Measurements from ENCODE around the gene MSGN1.

The MSGN1 gene

DNA sequence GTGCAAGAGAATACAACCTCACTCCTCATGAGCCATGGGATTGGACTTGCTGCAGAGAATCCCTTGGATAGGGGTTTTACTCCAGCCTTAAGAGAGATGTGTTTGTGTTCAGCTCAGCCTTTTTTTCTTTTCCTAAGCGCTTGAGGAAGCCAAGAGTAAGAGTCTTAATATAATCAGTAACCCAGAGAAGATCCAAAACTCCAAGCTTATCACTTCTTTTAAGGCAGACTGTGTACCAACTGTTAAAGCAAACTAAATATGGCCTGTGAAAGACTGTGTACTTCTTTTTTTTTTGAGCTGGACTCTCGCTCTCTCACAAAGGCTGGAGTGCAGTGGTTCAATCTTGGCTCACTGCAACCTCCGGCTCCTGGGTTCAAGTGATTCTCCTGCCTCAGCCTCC, 30.4 kb downstream of the MSGN1 start:
- ChIA-PET POLR2A (no interaction called here), CTCF (interaction anchor here (1.0 to 4.1 kb wide), 3 partner anchors 10 to 72 kb away, joined by 4 to 18 read pairs (median 8); no protein-coding TSS in a partner anchor)
- Histone ChIP-seq H3K27me3 (replicated peaks in 2 of 5; ENCODE audit: control insufficient read depth in 4 of 5, insufficient read depth in 5 of 5, low read length in 4 of 5) (peaks cover 0 to 10% (median 0%) of the 10 kb centered on the region in 5 experiments), H3K4me1 (ENCODE audit: control extremely low read depth in 1 of 4, control insufficient read depth in 4 of 4, insufficient read depth in 4 of 4, low read length in 3 of 4) (no peaks in the 10 kb centered on the region), H3K36me3 (ENCODE audit: control insufficient read depth in 4 of 4, insufficient read depth in 4 of 4, low read length in 3 of 4) (no peaks in the 10 kb centered on the region), H3K4me3 (ENCODE audit: control insufficient read depth in 1 of 7, extremely low read depth in 1 of 7, insufficient read depth in 4 of 7, low read depth in 2 of 7, low read length in 6 of 7) (no peak overlapping the region), H3K9me3 (ENCODE audit: control extremely low read depth in 1 of 5, control insufficient read depth in 4 of 5, insufficient read depth in 2 of 5, low read depth in 1 of 5, low read length in 4 of 5) (no peaks in the 10 kb centered on the region), H3K27ac (ENCODE audit: insufficient read depth in 1 of 2, low read depth in 1 of 2, low read length in 2 of 2, poor library complexity in 1 of 2, severe bottlenecking in 2 of 2) (no peak overlapping the region)
- 94% methylated on average over 2 of the region's 3 CpGs for WGBS (ENCODE audit: insufficient coverage)
- no peak for DNase-seq

DNA sequence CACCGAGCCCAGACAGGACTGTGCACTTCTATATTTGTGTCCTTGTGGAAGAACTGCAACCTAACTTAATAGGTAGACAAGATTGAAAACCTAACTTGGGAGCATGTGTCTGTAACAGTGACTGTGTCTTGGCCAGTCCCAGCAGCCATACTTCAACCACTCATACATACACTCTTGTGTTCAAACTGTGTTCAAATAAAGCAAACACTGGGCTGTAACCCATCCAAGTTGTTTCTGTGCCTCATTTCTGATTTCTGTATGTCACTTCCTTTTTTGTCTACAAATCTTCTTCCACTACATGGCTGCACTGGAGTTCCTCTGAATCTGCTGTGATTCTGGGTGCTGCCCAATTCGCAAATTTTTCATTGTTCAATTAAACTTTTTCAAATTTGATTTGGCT, 31.0 kb downstream of the MSGN1 start:
- CTCF ChIA-PET = interaction anchor here (1.7 to 4.1 kb wide), 2 partner anchors 15 to 71 kb away, joined by 8 to 18 read pairs; no protein-coding TSS in a partner anchor
- DNase-seq = no peak
- 100% methylated on average over 1 of the region's 2 CpGs for WGBS (ENCODE audit: insufficient coverage)
- Histone ChIP-seq H3K36me3 (ENCODE audit: control insufficient read depth in 4 of 4, insufficient read depth in 4 of 4, low read length in 3 of 4) (no peaks in the 10 kb centered on the region), H3K9me3 (ENCODE audit: control extremely low read depth in 1 of 5, control insufficient read depth in 4 of 5, insufficient read depth in 2 of 5, low read depth in 1 of 5, low read length in 4 of 5) (no peaks in the 10 kb centered on the region), H3K27ac (ENCODE audit: insufficient read depth in 1 of 2, low read depth in 1 of 2, low read length in 2 of 2, poor library complexity in 1 of 2, severe bottlenecking in 2 of 2) (no peak overlapping the region), H3K4me3 (ENCODE audit: control insufficient read depth in 1 of 7, extremely low read depth in 1 of 7, insufficient read depth in 4 of 7, low read depth in 2 of 7, low read length in 6 of 7) (no peak overlapping the region), H3K27me3 (replicated peaks in 2 of 5; ENCODE audit: control insufficient read depth in 4 of 5, insufficient read depth in 5 of 5, low read length in 4 of 5) (peaks cover 0 to 10% (median 0%) of the 10 kb centered on the region in 5 experiments), H3K4me1 (ENCODE audit: control extremely low read depth in 1 of 4, control insufficient read depth in 4 of 4, insufficient read depth in 4 of 4, low read length in 3 of 4) (no peaks in the 10 kb centered on the region)
- POLR2A ChIA-PET = interaction anchor here (0.7 kb wide), 1 partner anchor 34 kb away, joined by 3 read pairs; no protein-coding TSS in a partner anchor

DNA sequence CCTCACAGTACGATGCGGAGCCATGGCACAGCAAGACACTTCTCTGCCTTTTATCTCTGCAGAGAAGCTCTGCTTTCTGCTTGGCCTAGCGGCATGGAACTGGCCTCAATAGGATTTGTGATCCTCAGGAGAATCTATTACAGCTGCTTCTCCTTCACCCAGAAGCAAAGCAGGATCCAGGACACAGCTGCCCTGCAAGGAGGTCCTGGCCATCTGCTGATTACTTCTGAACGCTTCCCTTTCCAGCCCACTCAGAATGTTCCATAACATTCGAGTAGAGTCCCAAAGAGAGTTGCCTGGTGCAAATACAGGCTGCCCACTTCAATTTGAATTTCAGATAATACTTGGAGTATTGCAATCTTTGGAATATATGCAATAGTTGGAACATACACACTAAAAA, 33.0 kb downstream of the MSGN1 start:
- CTCF ChIA-PET = interaction anchor here (0.6 to 1.6 kb wide), 4 partner anchors 25 to 70 kb away, joined by 3 to 4 read pairs (median 4); no protein-coding TSS in a partner anchor
- POLR2A ChIA-PET = no interaction called here
- 97% methylated on average over 3 of the region's 5 CpGs for WGBS (ENCODE audit: insufficient coverage)
- no peak overlapping the region for H3K27ac ChIP-seq (ENCODE audit: insufficient read depth in 1 of 2, low read depth in 1 of 2, low read length in 2 of 2, poor library complexity in 1 of 2, severe bottlenecking in 2 of 2)
- peaks cover 0 to 7% (median 0%) of the 10 kb centered on the region in 5 experiments for H3K27me3 ChIP-seq (replicated peaks in 2 of 5; ENCODE audit: control insufficient read depth in 4 of 5, insufficient read depth in 5 of 5, low read length in 4 of 5)
- H3K4me3 ChIP-seq (ENCODE audit: control insufficient read depth in 1 of 7, extremely low read depth in 1 of 7, insufficient read depth in 4 of 7, low read depth in 2 of 7, low read length in 6 of 7) = no peak overlapping the region
- DNase-seq = no peak
- no peaks in the 10 kb centered on the region for H3K36me3 ChIP-seq (ENCODE audit: control insufficient read depth in 4 of 4, insufficient read depth in 4 of 4, low read length in 3 of 4)
- no peaks in the 10 kb centered on the region for H3K9me3 ChIP-seq (ENCODE audit: control extremely low read depth in 1 of 5, control insufficient read depth in 4 of 5, insufficient read depth in 2 of 5, low read depth in 1 of 5, low read length in 4 of 5)
- no peaks in the 10 kb centered on the region for H3K4me1 ChIP-seq (ENCODE audit: control extremely low read depth in 1 of 4, control insufficient read depth in 4 of 4, insufficient read depth in 4 of 4, low read length in 3 of 4)

DNA sequence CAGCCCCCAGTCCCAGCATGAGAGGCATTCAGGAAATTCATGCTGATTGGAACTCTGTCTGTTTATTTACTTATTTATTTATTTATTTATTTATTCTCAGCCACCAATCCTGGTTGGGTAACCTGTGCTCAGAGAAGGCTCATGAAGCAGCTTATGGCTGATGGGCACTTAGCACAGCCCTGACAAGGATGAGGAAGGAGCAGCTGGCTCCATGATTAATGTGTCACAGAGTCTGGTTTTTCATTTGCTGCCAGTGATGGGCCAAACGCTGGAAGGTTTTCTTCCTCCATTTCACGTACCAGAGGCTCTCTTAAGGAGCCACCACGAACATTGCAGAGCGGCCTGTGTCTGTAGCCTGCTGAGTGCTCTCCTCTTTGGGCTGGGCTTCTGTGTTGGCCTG, 33.9 kb downstream of the MSGN1 start:
- H3K9me3 ChIP-seq (ENCODE audit: control extremely low read depth in 1 of 5, control insufficient read depth in 4 of 5, insufficient read depth in 2 of 5, low read depth in 1 of 5, low read length in 4 of 5) = no peaks in the 10 kb centered on the region
- peaks cover 0 to 7% (median 0%) of the 10 kb centered on the region in 5 experiments for H3K27me3 ChIP-seq (replicated peaks in 2 of 5; ENCODE audit: control insufficient read depth in 4 of 5, insufficient read depth in 5 of 5, low read length in 4 of 5)
- H3K4me3 ChIP-seq (ENCODE audit: control insufficient read depth in 1 of 7, extremely low read depth in 1 of 7, insufficient read depth in 4 of 7, low read depth in 2 of 7, low read length in 6 of 7) = no peak overlapping the region
- no peaks in the 10 kb centered on the region for H3K36me3 ChIP-seq (ENCODE audit: control insufficient read depth in 4 of 4, insufficient read depth in 4 of 4, low read length in 3 of 4)
- no peak for DNase-seq
- H3K4me1 ChIP-seq (ENCODE audit: control extremely low read depth in 1 of 4, control insufficient read depth in 4 of 4, insufficient read depth in 4 of 4, low read length in 3 of 4) = no peaks in the 10 kb centered on the region
- POLR2A ChIA-PET = interaction anchor here (0.7 kb wide), 1 partner anchor 147 kb away, joined by 5 read pairs; no protein-coding TSS in a partner anchor
- no peak overlapping the region for H3K27ac ChIP-seq (ENCODE audit: insufficient read depth in 1 of 2, low read depth in 1 of 2, low read length in 2 of 2, poor library complexity in 1 of 2, severe bottlenecking in 2 of 2)
- WGBS (ENCODE audit: insufficient coverage) = 90% methylated on average over 4 of the region's 4 CpGs
- CTCF ChIA-PET = interaction anchor here (0.9 to 1.6 kb wide), 5 partner anchors 24 to 528 kb away, joined by 3 to 4 read pairs (median 3); no protein-coding TSS in a partner anchor

DNA sequence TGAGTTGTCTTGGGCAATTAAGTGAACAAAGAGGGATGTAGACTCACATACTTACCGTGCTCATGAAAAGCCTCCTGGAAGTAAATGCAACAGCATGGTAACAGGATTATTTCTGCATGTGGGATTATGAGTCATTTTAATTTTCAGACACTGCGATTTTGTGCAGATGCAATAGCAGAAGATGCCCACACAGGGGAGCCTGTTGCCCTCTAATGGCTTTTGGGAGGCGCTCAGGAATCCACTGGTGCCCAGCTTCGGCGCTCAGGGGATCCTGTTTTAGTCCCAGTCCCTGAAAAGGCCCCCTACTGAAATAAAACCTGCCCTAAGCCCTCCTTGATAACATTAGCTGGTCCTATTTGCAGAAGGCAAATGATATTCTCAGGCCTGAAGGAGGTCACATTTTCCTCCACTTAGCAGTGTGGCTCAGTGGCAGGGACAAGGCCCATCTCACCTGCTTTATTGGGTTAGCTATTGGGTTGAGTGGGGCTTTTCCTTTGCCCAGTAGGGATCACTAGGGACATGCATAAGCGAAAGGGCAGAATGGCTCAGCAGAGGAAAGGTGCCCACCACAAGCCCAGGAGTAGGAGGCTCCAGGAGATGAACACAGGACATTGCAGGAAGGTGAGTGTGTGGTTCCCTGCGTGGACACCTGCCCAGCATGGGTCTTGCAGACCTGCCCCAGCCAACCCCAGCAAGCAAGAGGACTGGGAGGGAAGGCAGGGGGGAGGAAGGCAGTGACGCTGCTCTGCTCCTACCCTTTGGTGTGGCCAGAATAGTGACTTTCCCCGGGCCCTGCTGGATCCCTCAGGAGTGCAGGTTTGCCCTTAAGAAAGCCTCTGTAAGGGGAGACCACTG, 35.7 kb downstream of the MSGN1 start:
- Histone ChIP-seq H3K27me3 (replicated peaks in 2 of 5; ENCODE audit: control insufficient read depth in 4 of 5, insufficient read depth in 5 of 5, low read length in 4 of 5) (peaks cover 0 to 11% (median 6%) of the 10 kb centered on the region in 5 experiments), H3K27ac (ENCODE audit: insufficient read depth in 1 of 2, low read depth in 1 of 2, low read length in 2 of 2, poor library complexity in 1 of 2, severe bottlenecking in 2 of 2) (no peak overlapping the region), H3K4me1 (ENCODE audit: control extremely low read depth in 1 of 4, control insufficient read depth in 4 of 4, insufficient read depth in 4 of 4, low read length in 3 of 4) (no peaks in the 10 kb centered on the region), H3K36me3 (ENCODE audit: control insufficient read depth in 4 of 4, insufficient read depth in 4 of 4, low read length in 3 of 4) (no peaks in the 10 kb centered on the region), H3K9me3 (ENCODE audit: control extremely low read depth in 1 of 5, control insufficient read depth in 4 of 5, insufficient read depth in 2 of 5, low read depth in 1 of 5, low read length in 4 of 5) (no peaks in the 10 kb centered on the region), H3K4me3 (ENCODE audit: control insufficient read depth in 1 of 7, extremely low read depth in 1 of 7, insufficient read depth in 4 of 7, low read depth in 2 of 7, low read length in 6 of 7) (no peak overlapping the region)
- WGBS (ENCODE audit: insufficient coverage) = 43% methylated on average over 8 of the region's 9 CpGs
- ChIA-PET POLR2A (no interaction called here), CTCF (interaction anchor here (0.9 to 1.6 kb wide), 6 partner anchors 27 to 527 kb away, joined by 3 to 8 read pairs (median 4); partner anchors contain the start of gene KCNS3)
- peak; percentile 37 to 68 (median 64) for DNase-seq

DNA sequence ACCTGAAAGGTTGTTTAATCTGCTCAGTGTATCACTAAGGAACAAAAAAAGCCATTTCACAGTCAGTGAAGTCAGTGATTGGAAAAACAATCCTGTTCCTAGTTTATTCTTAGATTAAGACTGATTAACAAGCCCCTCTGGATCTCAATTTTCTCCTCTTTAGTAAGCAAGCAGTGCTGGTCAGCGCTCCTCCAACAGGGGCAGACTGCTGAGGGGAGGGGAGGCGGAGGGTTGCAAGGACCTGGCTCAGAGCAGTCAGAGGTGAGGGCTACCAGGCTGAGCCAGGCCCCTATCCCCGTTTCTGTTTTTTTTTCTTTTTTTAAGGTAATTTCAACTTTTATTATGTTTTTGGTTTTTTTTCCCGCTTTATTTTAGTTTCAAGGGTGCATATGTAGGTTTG, 37.5 kb downstream of the MSGN1 start:
- Histone ChIP-seq H3K9me3 (ENCODE audit: control extremely low read depth in 1 of 5, control insufficient read depth in 4 of 5, insufficient read depth in 2 of 5, low read depth in 1 of 5, low read length in 4 of 5) (no peaks in the 10 kb centered on the region), H3K27ac (ENCODE audit: insufficient read depth in 1 of 2, low read depth in 1 of 2, low read length in 2 of 2, poor library complexity in 1 of 2, severe bottlenecking in 2 of 2) (no peak overlapping the region), H3K4me3 (ENCODE audit: control insufficient read depth in 1 of 7, extremely low read depth in 1 of 7, insufficient read depth in 4 of 7, low read depth in 2 of 7, low read length in 6 of 7) (no peak overlapping the region), H3K27me3 (replicated peaks in 2 of 5; ENCODE audit: control insufficient read depth in 4 of 5, insufficient read depth in 5 of 5, low read length in 4 of 5) (peaks cover 0 to 22% (median 9%) of the 10 kb centered on the region in 5 experiments), H3K36me3 (ENCODE audit: control insufficient read depth in 4 of 4, insufficient read depth in 4 of 4, low read length in 3 of 4) (no peaks in the 10 kb centered on the region), H3K4me1 (ENCODE audit: control extremely low read depth in 1 of 4, control insufficient read depth in 4 of 4, insufficient read depth in 4 of 4, low read length in 3 of 4) (no peaks in the 10 kb centered on the region)
- ChIA-PET CTCF (no interaction called here), POLR2A (no interaction called here)
- DNase-seq = no peak
- WGBS (ENCODE audit: insufficient coverage) = 20% methylated on average over 1 of the region's 4 CpGs

DNA sequence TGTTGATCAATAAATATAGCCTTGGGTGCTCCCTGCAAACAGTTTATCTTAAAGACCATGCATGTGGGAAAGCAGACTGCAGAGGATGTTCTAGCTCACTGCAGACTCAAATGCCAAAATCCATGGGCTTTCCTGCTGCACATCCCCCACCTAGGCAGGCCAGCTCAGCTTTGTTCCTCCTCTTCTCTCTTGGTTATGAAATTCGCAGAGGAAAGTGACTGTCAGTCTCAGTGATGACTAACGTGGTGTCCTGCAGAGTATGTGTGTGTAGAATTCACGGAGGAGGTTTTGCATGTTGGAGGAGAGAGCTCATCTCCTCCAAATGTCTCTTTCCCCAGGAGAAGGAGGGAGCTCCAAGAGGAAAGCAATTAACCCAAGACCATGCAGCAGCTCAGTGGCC, 40.8 kb downstream of the MSGN1 start:
- ChIA-PET CTCF (interaction anchor here (1.0 to 1.2 kb wide), 2 partner anchors 9 to 11 kb away, joined by 3 to 4 read pairs; no protein-coding TSS in a partner anchor), POLR2A (no interaction called here)
- no peaks in the 10 kb centered on the region for H3K4me1 ChIP-seq (ENCODE audit: control extremely low read depth in 1 of 4, control insufficient read depth in 4 of 4, insufficient read depth in 4 of 4, low read length in 3 of 4)
- H3K27me3 ChIP-seq (replicated peaks in 2 of 5; ENCODE audit: control insufficient read depth in 4 of 5, insufficient read depth in 5 of 5, low read length in 4 of 5) = peaks cover 0 to 24% (median 7%) of the 10 kb centered on the region in 5 experiments
- H3K36me3 ChIP-seq (ENCODE audit: control insufficient read depth in 4 of 4, insufficient read depth in 4 of 4, low read length in 3 of 4) = no peaks in the 10 kb centered on the region
- H3K4me3 ChIP-seq (ENCODE audit: control insufficient read depth in 1 of 7, extremely low read depth in 1 of 7, insufficient read depth in 4 of 7, low read depth in 2 of 7, low read length in 6 of 7) = no peak overlapping the region
- no peaks in the 10 kb centered on the region for H3K9me3 ChIP-seq (ENCODE audit: control extremely low read depth in 1 of 5, control insufficient read depth in 4 of 5, insufficient read depth in 2 of 5, low read depth in 1 of 5, low read length in 4 of 5)
- no peak for DNase-seq
- no CpG with 5 or more reads among the region's 3 CpGs for WGBS (ENCODE audit: insufficient coverage)
- no peak overlapping the region for H3K27ac ChIP-seq (ENCODE audit: insufficient read depth in 1 of 2, low read depth in 1 of 2, low read length in 2 of 2, poor library complexity in 1 of 2, severe bottlenecking in 2 of 2)

Data from common myeloid progenitor, CD34-positive (primary cell).